ENCODE data around the gene LCE2A. TPM values are rescaled to one million over a fixed set of nuclear protein-coding genes. Genes with fewer than 3 reads are reported as not detected.
"Not testable (repeated sequence)": the region's sequence is repeated elsewhere in the genome, so short reads cannot be mapped to it uniquely, and the experiment has no call there.

The LCE2A gene
- not detected for polyA plus RNA-seq (2012; ENCODE audit: insufficient read depth, insufficient read length, low read depth)

- H3K4me1 ChIP-seq = no peaks in the 10 kb centered on the region
- H3K4me3 ChIP-seq (ENCODE audit: low read depth, low read length) = no peak within 1 kb of the TSS
- DNase-seq = no peak
- no peaks in the 10 kb centered on the region for H3K27me3 ChIP-seq
- no peaks in the 10 kb centered on the region for H3K9me3 ChIP-seq
- no peak for TF ChIP-seq CTCF (IDR thresholded peaks at IDR 0.05; ENCODE audit: low read depth, low read length)
- H3K36me3 ChIP-seq = no peaks in the 10 kb centered on the region
Observed at GRCh38 chr1:152697701-152698600, at the start of gene LCE2A. TSS of gene LCE2A (plus strand) at chr1:152698345. CDS start at chr1:152698902, 557 bp downstream.

GRCh38 chr1:152654110-152654509, 44.0 kb upstream of the LCE2A start:
- peak; percentile 71 for DNase-seq
- Histone ChIP-seq H3K36me3 (no peaks in the 10 kb centered on the region), H3K27me3 (no peaks in the 10 kb centered on the region), H3K4me3 (ENCODE audit: low read depth, low read length) (no peak overlapping the region), H3K4me1 (no peaks in the 10 kb centered on the region), H3K9me3 (no peaks in the 10 kb centered on the region)
- peak; percentile 91 for TF ChIP-seq CTCF (IDR thresholded peaks at IDR 0.05; ENCODE audit: low read depth, low read length)

- no peak overlapping the region for H3K4me3 ChIP-seq (ENCODE audit: low read depth, low read length)
- H3K27me3 ChIP-seq = no peaks in the 10 kb centered on the region
- no peak for TF ChIP-seq CTCF (IDR thresholded peaks at IDR 0.05; ENCODE audit: low read depth, low read length)
- H3K4me1 ChIP-seq = no peaks in the 10 kb centered on the region
- DNase-seq = no peak
- H3K9me3 ChIP-seq = no peaks in the 10 kb centered on the region
- no peaks in the 10 kb centered on the region for H3K36me3 ChIP-seq
Observed at GRCh38 chr1:152656459-152656858, 41.7 kb upstream of the LCE2A start.

- Histone ChIP-seq H3K27me3 (no peaks in the 10 kb centered on the region), H3K4me3 (ENCODE audit: low read depth, low read length) (no peak overlapping the region), H3K36me3 (no peaks in the 10 kb centered on the region), H3K4me1 (no peaks in the 10 kb centered on the region), H3K9me3 (no peaks in the 10 kb centered on the region)
- no peak for TF ChIP-seq CTCF (IDR thresholded peaks at IDR 0.05; ENCODE audit: low read depth, low read length)
- DNase-seq = no peak
Observed at GRCh38 chr1:152657677-152658076, 40.5 kb upstream of the LCE2A start.

GRCh38 chr1:152658649-152659048, 39.5 kb upstream of the LCE2A start:
- DNase-seq = no peak
- no peak for TF ChIP-seq CTCF (IDR thresholded peaks at IDR 0.05; ENCODE audit: low read depth, low read length)
- no peaks in the 10 kb centered on the region for H3K36me3 ChIP-seq
- H3K9me3 ChIP-seq = no peaks in the 10 kb centered on the region
- H3K4me1 ChIP-seq = no peaks in the 10 kb centered on the region
- H3K4me3 ChIP-seq (ENCODE audit: low read depth, low read length) = no peak overlapping the region
- H3K27me3 ChIP-seq = no peaks in the 10 kb centered on the region

GRCh38 chr1:152663098-152663497, 35.0 kb upstream of the LCE2A start, which contains the start of gene LCE2D:
TSS of gene LCE2D (plus strand) at chr1:152663380. CDS start at chr1:152664106, 726 bp downstream.
- no peak within 1 kb of the TSS for H3K4me3 ChIP-seq (ENCODE audit: low read depth, low read length)
- no peak for DNase-seq
- no peaks in the 10 kb centered on the region; the same call in 1 of the 2 replicates for H3K27me3 ChIP-seq
- no peaks in the 10 kb centered on the region for H3K9me3 ChIP-seq
- H3K4me1 ChIP-seq = no peaks in the 10 kb centered on the region
- no peak for TF ChIP-seq CTCF (IDR thresholded peaks at IDR 0.05; ENCODE audit: low read depth, low read length)
- no peaks in the 10 kb centered on the region for H3K36me3 ChIP-seq

GRCh38 chr1:152666171-152666570, 32.0 kb upstream of the LCE2A start:
- H3K4me1 ChIP-seq; H3K27me3 ChIP-seq; H3K36me3 ChIP-seq; H3K4me3 ChIP-seq (ENCODE audit: low read depth, low read length); H3K9me3 ChIP-seq; DNase-seq: not testable (repeated sequence)

All from BE2C (cell line).